CD14-positive monocyte (primary cell): ENCODE measurements around the gene CYBB. TPM values are rescaled to one million over a fixed set of nuclear protein-coding genes. Genes with fewer than 3 reads are reported as not detected.

ENCODE experiments used
- DNase-seq, 3 donors: peaks; one replicate each; pipeline ENCODE4 v3.0.0-alpha.2; 2011 to 2022
- H2AFZ ChIP-seq: 2 replicates; pipeline ENCODE4 v1.6.0; 2012; ENCODE audit warnings: mild to moderate bottlenecking, low read depth, low read length, inconsistent platforms; ENCODE audit not compliant: insufficient read depth, poor library complexity, severe bottlenecking
- H3K27ac ChIP-seq, 2 donors: 1 replicate in 1 of 2; 2 replicates in 1 of 2; pipeline ENCODE4 v1.5.1; 2012 to 2013; ENCODE audit warnings: low read length in 2 of 2, control low read depth in 1 of 2, inconsistent platforms in 1 of 2, low read depth in 1 of 2, mild to moderate bottlenecking in 1 of 2
- H3K27me3 ChIP-seq, 2 donors: one replicate each; pipeline versions ENCODE4 v1.6.0 to v1.6.1; 2011 to 2013; ENCODE audit warnings: low read length in 2 of 2; ENCODE audit not compliant: control insufficient read depth in 2 of 2, insufficient read depth in 2 of 2
- H3K36me3 ChIP-seq, 2 donors: replicated peaks in 1 of 2; 1 replicate in 1 of 2; 2 replicates in 1 of 2; pipeline versions ENCODE4 v1.5.1 to v1.6.1; 2012 to 2013; ENCODE audit warnings: low read length in 2 of 2, control low read depth in 1 of 2, inconsistent platforms in 1 of 2, mild to moderate bottlenecking in 1 of 2; ENCODE audit not compliant: insufficient read depth in 2 of 2, control insufficient read depth in 1 of 2
- H3K4me1 ChIP-seq, 2 donors: 1 replicate in 1 of 2; 2 replicates in 1 of 2; pipeline versions ENCODE4 v1.5.1 to v1.6.1; 2012 to 2013; ENCODE audit warnings: low read length in 2 of 2, control low read depth in 1 of 2, inconsistent platforms in 1 of 2, mild to moderate bottlenecking in 1 of 2, moderate library complexity in 1 of 2; ENCODE audit not compliant: insufficient read depth in 2 of 2, control insufficient read depth in 1 of 2
- H3K4me2 ChIP-seq: replicated peaks from 2 replicates; pipeline ENCODE3; 2012; ENCODE audit warnings: low read length, moderate library complexity, mild to moderate bottlenecking; ENCODE audit not compliant: poor library complexity, severe bottlenecking; ENCODE audit errors: extremely low read depth
- H3K4me3 ChIP-seq, 3 experiments: fragments of 200-600 bp in 1 of 3; sonication (generic) in 1 of 3; replicated peaks in 1 of 3; 1 replicate in 2 of 3; 2 replicates in 1 of 3; pipeline ENCODE4 v1.5.1; 2011 to 2013; ENCODE audit warnings: low read length in 3 of 3, mild to moderate bottlenecking in 3 of 3, control low read depth in 2 of 3, low read depth in 2 of 3, inconsistent platforms in 1 of 3, moderate library complexity in 1 of 3
- H3K79me2 ChIP-seq: 2 replicates; pipeline ENCODE4 v1.6.0; 2012; ENCODE audit warnings: mild to moderate bottlenecking, control low read depth, inconsistent platforms, low read length, moderate library complexity; ENCODE audit not compliant: insufficient read depth
- H3K9ac ChIP-seq: 2 replicates; pipeline ENCODE4 v1.6.0; 2017; ENCODE audit warnings: low read length, mild to moderate bottlenecking; ENCODE audit not compliant: insufficient read depth, poor library complexity, severe bottlenecking
- H3K9me3 ChIP-seq, 2 donors: replicated peaks in 1 of 2; 1 replicate in 1 of 2; 2 replicates in 1 of 2; pipeline versions ENCODE4 v1.5.1 to v1.6.1; 2012 to 2013; ENCODE audit warnings: low read length in 2 of 2, control low read depth in 1 of 2; ENCODE audit not compliant: control insufficient read depth in 1 of 2, insufficient read depth in 1 of 2
- H4K20me1 ChIP-seq: 2 replicates; pipeline ENCODE4 v1.6.0; 2012; ENCODE audit warnings: mild to moderate bottlenecking, low read length, control low read depth, moderate library complexity; ENCODE audit not compliant: insufficient read depth
- H3K27ac Mint-ChIP-seq, 7 donors: one replicate each; pipeline ENCODE4 v1.8.0; 2020; ENCODE audit warnings: mild to moderate bottlenecking in 7 of 7, mixed read lengths in 7 of 7, moderate library complexity in 6 of 7, inconsistent platforms in 2 of 7
- H3K27me3 Mint-ChIP-seq, 3 donors: one replicate each; pipeline ENCODE4 v1.8.0; 2021 to 2022; ENCODE audit warnings: low read depth in 3 of 3, mild to moderate bottlenecking in 3 of 3, mixed read lengths in 3 of 3, moderate library complexity in 3 of 3, inconsistent platforms in 1 of 3
- H3K36me3 Mint-ChIP-seq, 2 donors: one replicate each; pipeline ENCODE4 v1.8.0; 2020; ENCODE audit warnings: mixed read lengths in 2 of 2, inconsistent platforms in 1 of 2, mild to moderate bottlenecking in 1 of 2
- H3K4me1 Mint-ChIP-seq: one replicate; pipeline ENCODE4 v1.8.0; 2020; ENCODE audit warnings: mild to moderate bottlenecking, mixed read lengths
- H3K4me3 Mint-ChIP-seq, 2 donors: one replicate each; pipeline ENCODE4 v1.8.0; 2020; ENCODE audit warnings: mild to moderate bottlenecking in 2 of 2, mixed read lengths in 2 of 2, moderate library complexity in 1 of 2
- H3K9me3 Mint-ChIP-seq, 7 donors: one replicate each; pipeline ENCODE4 v1.8.0; 2020 to 2022; ENCODE audit warnings: mixed read lengths in 7 of 7, mild to moderate bottlenecking in 6 of 7, moderate library complexity in 6 of 7, inconsistent platforms in 2 of 7
- WGBS: methylation state at CpG from one replicate; pipeline ENCODE4 v1.1.5; 2013; ENCODE audit warnings: missing lambda C conversion rate; ENCODE audit not compliant: insufficient coverage; 5-methylcytosine and 5-hydroxymethylcytosine counted together
- intact Hi-C, 2 donors: fragments of 100-400 bp; cut with micrococcal nuclease; formaldehyde crosslinking; loops; one replicate each; pipeline versions ENCODE4 v1.15.0 to v1.15.1; 2023
- polyA plus RNA-seq, 3 donors: library from polyadenylated mRNA; depleted of rRNA in 1 of 3; unstranded in 2 of 3; stranded (reverse) in 1 of 3; fragments of 300-500 nt in 2 of 3; fragments of >200 nt in 1 of 3; fragmentation: Illumina TruSeq in 2 of 3; gene quantifications; 1 replicate in 2 of 3; 2 replicates in 1 of 3; pipeline ENCODE4 v1.2.3, GENCODE V29; 2012 to 2021
- TF ChIP-seq, protein P1 (sequence below): fragments of 200-600 bp; IDR thresholded peaks from one replicate; pipeline ENCODE4 v1.8.0; 2022; ENCODE audit warnings: antibody characterized with exemption, mild to moderate bottlenecking

The CYBB gene
- polyA plus RNA-seq, 3 donors, result 328 to 851 (median 842) TPM

DNA sequence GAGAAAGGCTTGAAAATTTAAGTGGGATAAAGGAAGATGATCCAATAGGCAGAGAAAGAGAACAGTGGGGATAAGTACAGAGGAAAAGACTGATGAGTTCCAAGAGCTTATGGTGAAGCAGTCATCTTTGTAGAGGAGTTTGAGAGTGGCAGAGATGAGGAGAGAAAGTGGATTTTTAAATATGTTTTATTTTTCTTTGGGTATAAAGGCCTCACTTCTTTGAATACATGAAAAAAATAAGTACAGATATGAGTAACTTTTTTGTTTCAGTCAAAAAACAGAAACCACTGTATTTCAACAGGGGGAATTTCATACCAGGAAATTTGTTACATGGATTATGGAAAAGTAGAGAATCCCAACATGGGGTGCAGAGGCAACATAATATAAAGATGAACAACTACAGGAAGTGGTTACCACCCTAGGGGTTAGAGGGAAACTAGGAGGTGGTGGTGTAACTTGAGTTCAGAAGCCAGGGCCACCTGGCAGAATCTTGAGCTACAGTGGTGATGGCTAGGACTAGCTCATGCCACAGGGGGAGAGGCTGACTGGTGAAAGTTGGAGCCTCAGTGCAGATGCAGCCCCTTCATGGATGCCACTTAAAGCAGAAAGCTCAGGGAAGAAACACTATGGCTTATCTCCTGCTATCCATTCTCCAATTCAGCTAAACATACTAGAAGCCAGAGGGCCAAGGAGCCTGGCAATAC is 3.4 kb upstream of the CYBB start:
- Histone ChIP-seq H3K9ac (no peak overlapping the region), H3K27me3 (no peaks in the 10 kb centered on the region), H2AFZ (no peak overlapping the region), H3K4me1 (peaks cover 29% of the 10 kb centered on the region in 2 donors), H3K4me2 (peak overlapping the region; percentile 26), H3K27ac (peak overlapping the region; percentile 62), H3K36me3 (no peaks in the 10 kb centered on the region), H3K79me2 (peaks cover 27% of the 10 kb centered on the region), H4K20me1 (no peaks in the 10 kb centered on the region), H3K9me3 (no peaks in the 10 kb centered on the region), H3K4me3 (peak overlapping the region in 1 of 3 experiments; percentile 27)
- Mint-ChIP-seq H3K4me1 (peaks cover 28% of the 10 kb centered on the region), H3K27ac (peak overlapping the region; percentile 46 to 88 (median 52)), H3K9me3 (no peaks in the 10 kb centered on the region), H3K27me3 (peaks cover 0 to 5% (median 0%) of the 10 kb centered on the region in 3 donors), H3K4me3 (no peak overlapping the region), H3K36me3 (peaks cover 1 to 7% of the 10 kb centered on the region in 2 donors)
- TF ChIP-seq, protein P1, sequence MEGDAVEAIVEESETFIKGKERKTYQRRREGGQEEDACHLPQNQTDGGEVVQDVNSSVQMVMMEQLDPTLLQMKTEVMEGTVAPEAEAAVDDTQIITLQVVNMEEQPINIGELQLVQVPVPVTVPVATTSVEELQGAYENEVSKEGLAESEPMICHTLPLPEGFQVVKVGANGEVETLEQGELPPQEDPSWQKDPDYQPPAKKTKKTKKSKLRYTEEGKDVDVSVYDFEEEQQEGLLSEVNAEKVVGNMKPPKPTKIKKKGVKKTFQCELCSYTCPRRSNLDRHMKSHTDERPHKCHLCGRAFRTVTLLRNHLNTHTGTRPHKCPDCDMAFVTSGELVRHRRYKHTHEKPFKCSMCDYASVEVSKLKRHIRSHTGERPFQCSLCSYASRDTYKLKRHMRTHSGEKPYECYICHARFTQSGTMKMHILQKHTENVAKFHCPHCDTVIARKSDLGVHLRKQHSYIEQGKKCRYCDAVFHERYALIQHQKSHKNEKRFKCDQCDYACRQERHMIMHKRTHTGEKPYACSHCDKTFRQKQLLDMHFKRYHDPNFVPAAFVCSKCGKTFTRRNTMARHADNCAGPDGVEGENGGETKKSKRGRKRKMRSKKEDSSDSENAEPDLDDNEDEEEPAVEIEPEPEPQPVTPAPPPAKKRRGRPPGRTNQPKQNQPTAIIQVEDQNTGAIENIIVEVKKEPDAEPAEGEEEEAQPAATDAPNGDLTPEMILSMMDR, result no peak
- no peak for DNase-seq
- intact Hi-C loops, result no loop called here

DNA sequence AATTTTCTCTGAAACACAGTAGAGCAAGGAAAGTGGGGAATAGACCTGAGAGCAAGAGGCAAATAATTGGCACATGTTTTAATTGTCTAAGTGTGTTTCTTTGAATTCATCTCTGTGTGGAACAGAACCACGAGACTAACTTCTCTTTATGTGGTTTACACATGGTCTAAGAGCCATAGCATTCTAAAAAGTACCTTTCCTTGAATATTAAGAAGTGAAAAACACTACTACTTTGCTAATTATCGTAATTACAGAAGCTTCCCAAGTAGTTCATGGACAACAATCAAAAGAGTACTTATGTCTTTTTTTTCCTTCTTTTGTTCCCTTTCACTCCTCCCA is 2.9 kb upstream of the CYBB start:
- Mint-ChIP-seq H3K36me3 (peaks cover 7 to 12% of the 10 kb centered on the region in 2 donors), H3K4me1 (peaks cover 26% of the 10 kb centered on the region), H3K27ac (peak overlapping the region; percentile 46 to 88 (median 73)), H3K9me3 (peaks cover 0 to 2% (median 0%) of the 10 kb centered on the region in 7 donors), H3K4me3 (peak overlapping the region in 1 of 2 donors; percentile 53), H3K27me3 (peaks cover 0 to 3% (median 0%) of the 10 kb centered on the region in 3 donors)
- H4K20me1 ChIP-seq, result no peaks in the 10 kb centered on the region
- H2AFZ ChIP-seq, result no peak overlapping the region
- H3K9me3 ChIP-seq, result no peaks in the 10 kb centered on the region
- H3K79me2 ChIP-seq, result peaks cover 32% of the 10 kb centered on the region
- intact Hi-C loops, result no loop called here
- H3K36me3 ChIP-seq, result peaks cover 0 to under 1% of the 10 kb centered on the region in 2 donors
- H3K4me2 ChIP-seq, result no peak overlapping the region
- DNase-seq, result peak in 1 of 3 donors; percentile 51
- no CpG with 5 or more reads among the region's 2 CpGs for WGBS
- TF ChIP-seq, protein P1, result no peak
- no peaks in the 10 kb centered on the region for H3K27me3 ChIP-seq
- H3K4me3 ChIP-seq, result peak overlapping the region in 1 of 3 experiments; percentile 2
- H3K4me1 ChIP-seq, result peaks cover 29 to 30% of the 10 kb centered on the region in 2 donors
- H3K9ac ChIP-seq, result no peak overlapping the region
- peak overlapping the region; percentile 62 for H3K27ac ChIP-seq
